Smooth muscle cell (in vitro differentiated cells): ENCODE data around the gene BCL7B. TPM values are rescaled to one million over a fixed set of nuclear protein-coding genes. Genes with fewer than 3 reads are reported as not detected.

Experiments
- DNase-seq: peaks from one replicate; lab custom pipeline; 2025; ENCODE audit not compliant: unreplicated experiment; lab: John Stamatoyannopoulos, UW
- H2AFZ ChIP-seq: fragments of 200-600 bp; sonication (generic); 2 replicates; pipeline ENCODE4 v1.6.0; 2016; ENCODE audit warnings: antibody characterized with exemption, low read depth, mild to moderate bottlenecking
- H3F3A ChIP-seq: fragments of 200-600 bp; sonication (generic); 2 replicates; pipeline ENCODE4 v1.6.0; 2017; ENCODE audit warnings: antibody characterized with exemption, low read depth
- H3K27ac ChIP-seq: fragments of 200-600 bp; sonication (generic); 2 replicates; pipeline ENCODE4 v1.5.1; 2016; ENCODE audit warnings: low read depth, mild to moderate bottlenecking
- H3K27me3 ChIP-seq: fragments of 200-600 bp; sonication (generic); 2 replicates; pipeline ENCODE4 v1.6.1; 2016; ENCODE audit warnings: low read depth, mild to moderate bottlenecking
- H3K36me3 ChIP-seq: fragments of 200-600 bp; sonication (generic); 2 replicates; pipeline ENCODE4 v1.5.1; 2016; ENCODE audit warnings: low read depth
- H3K4me1 ChIP-seq: fragments of 200-600 bp; sonication (generic); 2 replicates; pipeline ENCODE4 v1.5.1; 2016; ENCODE audit warnings: low read depth
- H3K4me2 ChIP-seq: fragments of 200-600 bp; sonication (generic); 2 replicates; pipeline ENCODE4 v1.6.0; 2016; ENCODE audit warnings: mild to moderate bottlenecking
- H3K4me3 ChIP-seq: fragments of 200-600 bp; sonication (generic); 2 replicates; pipeline ENCODE4 v1.5.1; 2016; ENCODE audit warnings: mild to moderate bottlenecking
- H3K79me2 ChIP-seq: fragments of 200-600 bp; sonication (generic); 2 replicates; pipeline ENCODE4 v1.6.0; 2016; ENCODE audit warnings: low read depth, mild to moderate bottlenecking
- H3K9ac ChIP-seq: fragments of 200-600 bp; sonication (generic); 2 replicates; pipeline ENCODE4 v1.6.0; 2016; ENCODE audit warnings: low read depth
- H3K9me3 ChIP-seq: fragments of 200-600 bp; sonication (generic); replicated peaks from 2 replicates; pipeline ENCODE4 v1.5.1; 2016; ENCODE audit warnings: low read depth
- H4K20me1 ChIP-seq: fragments of 200-600 bp; sonication (generic); 2 replicates; pipeline ENCODE4 v1.6.0; 2016; ENCODE audit warnings: low read depth
- WGBS: methylation state at CpG from one replicate; pipeline ENCODE4 v1.1.7; 2016; ENCODE audit warnings: low lambda C conversion rate; 5-methylcytosine and 5-hydroxymethylcytosine counted together
- polyA plus RNA-seq: library from polyadenylated mRNA; unstranded; fragments of >200 nt; fragmentation: Nextera tagmentation; extraction: Ambion mirVana; gene quantifications from 2 replicates; pipeline ENCODE4 v1.2.1, GENCODE V29; 2016
- total RNA-seq: library from RNA; depleted of rRNA; stranded (reverse); fragments of >200 nt; gene quantifications from 2 replicates; pipeline ENCODE4 v1.2.3, GENCODE V29; 2014
- TF ChIP-seq, protein P1 (sequence below): fragments of 200-600 bp; sonication (generic); IDR thresholded peaks from 2 replicates; pipeline ENCODE4 v1.5.1; 2017; ENCODE audit warnings: borderline replicate concordance, mild to moderate bottlenecking, antibody characterized with exemption; ENCODE audit not compliant: insufficient read depth, poor library complexity, severe bottlenecking

BCL7B gene
- total and polyA plus RNA-seq, 2 experiments from 2014 or later, result 30.7 to 31.9 TPM

DNA sequence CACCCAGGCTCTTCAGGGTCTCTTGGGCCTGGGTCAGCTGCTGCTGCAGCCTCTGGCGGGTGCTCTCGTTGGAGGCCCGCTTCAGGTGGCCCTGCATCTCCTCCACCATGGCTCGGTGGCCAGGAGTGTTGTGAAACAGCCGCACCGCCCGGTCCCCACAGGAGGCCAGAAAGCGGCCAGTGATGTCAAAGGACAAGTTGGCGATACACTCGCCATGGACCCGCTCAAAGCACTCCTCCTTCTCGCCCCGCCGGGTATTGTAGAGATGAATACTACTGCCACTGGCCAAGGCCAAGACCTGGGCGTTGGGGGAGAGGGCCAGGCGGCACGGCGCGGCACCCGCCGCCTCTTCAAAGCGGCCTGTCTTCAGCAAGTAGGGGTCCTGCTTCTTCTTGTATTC, 13.0 kb upstream of the BCL7B start:
- WGBS, result 97% methylated on average over 22 of the region's 22 CpGs
- peaks cover 14% of the 10 kb centered on the region for H3K36me3 ChIP-seq
- no peak overlapping the region for H3K4me3 ChIP-seq
- H3K9ac ChIP-seq, result no peak overlapping the region
- H3K4me2 ChIP-seq, result no peak overlapping the region
- peaks cover 9% of the 10 kb centered on the region for H3K79me2 ChIP-seq
- no peaks in the 10 kb centered on the region for H3K27me3 ChIP-seq
- peaks cover 32% of the 10 kb centered on the region for H3F3A ChIP-seq
- H4K20me1 ChIP-seq, result peaks cover 70% of the 10 kb centered on the region
- H3K4me1 ChIP-seq, result no peaks in the 10 kb centered on the region
- H3K9me3 ChIP-seq, result no peaks in the 10 kb centered on the region
- no peak overlapping the region for H3K27ac ChIP-seq
- TF ChIP-seq, protein P1, sequence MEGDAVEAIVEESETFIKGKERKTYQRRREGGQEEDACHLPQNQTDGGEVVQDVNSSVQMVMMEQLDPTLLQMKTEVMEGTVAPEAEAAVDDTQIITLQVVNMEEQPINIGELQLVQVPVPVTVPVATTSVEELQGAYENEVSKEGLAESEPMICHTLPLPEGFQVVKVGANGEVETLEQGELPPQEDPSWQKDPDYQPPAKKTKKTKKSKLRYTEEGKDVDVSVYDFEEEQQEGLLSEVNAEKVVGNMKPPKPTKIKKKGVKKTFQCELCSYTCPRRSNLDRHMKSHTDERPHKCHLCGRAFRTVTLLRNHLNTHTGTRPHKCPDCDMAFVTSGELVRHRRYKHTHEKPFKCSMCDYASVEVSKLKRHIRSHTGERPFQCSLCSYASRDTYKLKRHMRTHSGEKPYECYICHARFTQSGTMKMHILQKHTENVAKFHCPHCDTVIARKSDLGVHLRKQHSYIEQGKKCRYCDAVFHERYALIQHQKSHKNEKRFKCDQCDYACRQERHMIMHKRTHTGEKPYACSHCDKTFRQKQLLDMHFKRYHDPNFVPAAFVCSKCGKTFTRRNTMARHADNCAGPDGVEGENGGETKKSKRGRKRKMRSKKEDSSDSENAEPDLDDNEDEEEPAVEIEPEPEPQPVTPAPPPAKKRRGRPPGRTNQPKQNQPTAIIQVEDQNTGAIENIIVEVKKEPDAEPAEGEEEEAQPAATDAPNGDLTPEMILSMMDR, result no peak
- no peak overlapping the region for H2AFZ ChIP-seq
- no peak for DNase-seq

- 93% methylated on average over 5 of the region's 5 CpGs for WGBS
- peaks cover 14% of the 10 kb centered on the region for H3K36me3 ChIP-seq
These were observed 11.6 kb upstream of the BCL7B start for GRCh38 chr7:73569042-73569608.

GRCh38 chr7:73567846-73568685, 10.6 kb upstream of the BCL7B start:
- no peak for DNase-seq
- Histone ChIP-seq H4K20me1 (peaks cover 46% of the 10 kb centered on the region), H3K4me3 (no peak overlapping the region), H3K79me2 (no peaks in the 10 kb centered on the region), H3K9me3 (no peaks in the 10 kb centered on the region), H3K4me1 (no peaks in the 10 kb centered on the region), H3K9ac (no peak overlapping the region), H3K36me3 (peaks cover 12% of the 10 kb centered on the region), H3F3A (peaks cover 29% of the 10 kb centered on the region), H2AFZ (no peak overlapping the region), H3K27me3 (no peaks in the 10 kb centered on the region), H3K4me2 (no peak overlapping the region), H3K27ac (no peak overlapping the region)
- WGBS, result 91% methylated on average over 12 of the region's 12 CpGs
- TF ChIP-seq, protein P1, result no peak

More at GRCh38 chr7:73569042-73569608, 11.6 kb upstream of the BCL7B start:
- no peak for DNase-seq
- H3K4me3 ChIP-seq, result no peak overlapping the region
- TF ChIP-seq, protein P1, result no peak
- H3K9me3 ChIP-seq, result no peaks in the 10 kb centered on the region
- no peaks in the 10 kb centered on the region for H3K4me1 ChIP-seq
- peaks cover 29% of the 10 kb centered on the region for H3F3A ChIP-seq
- no peak overlapping the region for H3K27ac ChIP-seq
- H4K20me1 ChIP-seq, result peaks cover 56% of the 10 kb centered on the region
- no peaks in the 10 kb centered on the region for H3K27me3 ChIP-seq
- H3K79me2 ChIP-seq, result peaks cover 4% of the 10 kb centered on the region
- H3K9ac ChIP-seq, result no peak overlapping the region
- no peak overlapping the region for H2AFZ ChIP-seq
- no peak overlapping the region for H3K4me2 ChIP-seq
